ENCODE data around the gene DAB1.

The DAB1 gene

DNA sequence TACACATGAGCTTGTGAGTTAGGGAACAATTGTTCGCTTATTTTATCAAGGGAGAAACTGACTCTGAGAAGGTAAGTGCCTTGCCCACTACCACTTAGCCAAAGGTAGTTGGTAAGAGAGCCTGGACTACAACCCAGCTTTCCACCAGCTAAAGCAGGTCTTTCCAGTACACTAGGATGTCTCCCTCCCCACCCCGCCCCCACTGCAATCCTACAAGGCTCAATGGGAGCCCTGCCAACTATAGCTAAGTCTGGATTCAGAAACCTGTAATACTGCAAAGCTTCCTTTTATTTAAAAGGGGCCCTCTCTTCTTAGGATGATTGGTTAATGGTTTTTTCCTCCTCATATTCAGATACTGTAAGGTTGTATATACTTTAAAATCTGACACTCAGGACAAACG, 356.0 kb downstream of the DAB1 start:
- no peak for DNase-seq (ENCODE audit: low spot score)

DNA sequence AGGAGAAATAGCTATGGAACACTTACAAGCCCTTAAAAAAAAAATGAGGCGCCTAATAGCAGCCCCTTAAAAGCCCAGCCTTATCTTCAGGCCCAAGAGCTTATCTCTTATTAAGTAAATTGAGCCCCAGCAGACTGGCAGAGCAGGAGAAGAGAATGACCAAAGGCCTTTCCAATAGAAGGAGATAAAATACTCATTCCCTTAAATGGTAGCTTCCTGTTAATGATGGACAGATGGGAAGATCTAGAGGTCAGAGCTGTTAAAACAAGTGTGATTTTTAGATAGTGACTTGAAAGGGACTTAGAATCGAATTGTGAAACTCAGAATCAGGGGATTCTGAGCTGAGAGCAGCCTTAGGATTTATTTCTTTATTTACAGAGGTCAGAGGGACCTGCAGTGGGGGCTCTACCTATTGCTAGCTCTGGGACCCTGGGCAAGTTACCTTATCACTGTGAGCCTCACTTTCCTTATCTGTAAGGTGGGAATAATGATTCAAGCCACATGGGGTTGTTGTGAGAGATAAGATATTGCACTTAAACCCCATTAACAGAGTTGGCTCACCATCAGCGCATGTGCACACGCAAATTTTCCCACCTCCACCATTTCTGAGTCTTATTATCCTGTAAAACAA, 356.8 kb downstream of the DAB1 start:
- no peak for DNase-seq (ENCODE audit: low spot score)

DNA sequence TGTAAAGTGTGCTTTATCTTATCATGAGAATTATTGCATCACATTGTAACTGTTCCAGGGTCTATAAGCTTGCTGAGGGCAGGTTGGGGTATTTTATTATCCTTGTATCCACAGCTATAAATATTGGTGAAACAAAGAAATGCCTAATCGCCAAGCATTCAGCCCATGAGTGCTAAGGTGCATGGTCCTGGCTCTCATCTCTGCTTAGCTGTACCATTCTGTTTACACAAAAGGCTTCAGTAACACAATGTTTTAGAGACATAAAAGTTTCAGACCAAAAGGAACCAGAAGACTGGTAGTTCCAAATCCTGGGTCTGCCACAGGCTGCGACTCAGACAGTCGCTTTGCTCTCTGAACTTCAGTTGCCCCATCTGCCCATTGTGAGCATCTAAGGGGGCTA, 358.4 kb downstream of the DAB1 start:
- no peak for DNase-seq (ENCODE audit: low spot score)

DNA sequence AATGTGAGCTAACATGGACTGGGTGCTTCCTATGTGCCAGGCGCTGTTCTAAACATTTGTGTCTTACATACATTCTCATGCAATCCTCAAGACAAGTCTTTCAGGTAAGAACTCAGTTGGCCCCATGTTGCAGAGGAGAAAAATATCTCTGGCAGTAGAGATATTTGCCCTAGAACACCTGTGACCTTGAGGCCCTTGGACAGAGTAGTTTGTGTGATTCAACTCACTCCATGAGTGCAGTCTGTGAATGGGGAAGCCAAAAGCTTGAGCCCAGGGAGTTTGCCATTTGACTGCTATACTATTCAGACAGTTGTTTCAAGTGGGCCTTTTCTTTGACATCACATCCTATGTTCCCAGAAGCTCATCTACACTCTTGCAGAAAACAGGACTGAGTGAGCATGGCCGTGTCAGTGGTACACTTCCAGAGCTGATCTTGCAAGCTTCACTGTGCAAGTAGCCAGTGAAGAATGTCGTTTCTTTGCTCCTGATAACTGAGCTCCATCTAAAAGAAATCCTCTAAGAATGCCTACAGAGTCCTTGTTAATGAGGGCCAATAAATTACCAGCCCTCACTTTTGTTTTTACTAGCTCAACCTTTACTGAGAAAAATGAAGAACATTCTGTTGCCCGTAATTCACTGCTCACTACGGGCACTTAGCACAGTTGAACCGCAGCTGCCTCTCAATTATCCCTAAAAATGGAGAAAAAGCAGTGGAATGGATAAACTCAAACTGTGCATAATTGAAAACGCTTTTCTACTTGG, 359.3 kb downstream of the DAB1 start:
- DNase-seq (ENCODE audit: low spot score) = no peak

GRCh38 chr1:57063406-57064125, 360.3 kb downstream of the DAB1 start:
- no peak for DNase-seq (ENCODE audit: low spot score)

DNA sequence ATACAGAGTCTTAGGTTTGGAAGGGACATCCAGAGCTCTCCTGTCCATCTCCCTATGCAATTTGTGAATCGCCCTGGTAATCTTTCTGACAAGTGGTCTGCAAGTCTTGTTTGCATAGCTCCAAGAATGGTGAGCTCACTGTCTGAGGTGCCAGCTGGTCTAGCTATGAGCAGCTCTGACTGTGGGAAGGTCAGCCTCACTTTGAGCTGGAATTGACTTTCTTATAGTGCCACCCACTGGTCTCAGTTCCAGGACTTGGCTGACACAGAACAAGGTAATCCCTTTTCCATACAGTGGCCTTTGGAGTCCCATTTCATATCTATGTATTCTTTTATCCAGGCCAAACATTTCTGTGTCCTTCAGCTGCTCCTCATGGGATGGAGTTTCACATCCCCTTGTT, 362.5 kb downstream of the DAB1 start:
- no peak for DNase-seq (ENCODE audit: low spot score)

DNA sequence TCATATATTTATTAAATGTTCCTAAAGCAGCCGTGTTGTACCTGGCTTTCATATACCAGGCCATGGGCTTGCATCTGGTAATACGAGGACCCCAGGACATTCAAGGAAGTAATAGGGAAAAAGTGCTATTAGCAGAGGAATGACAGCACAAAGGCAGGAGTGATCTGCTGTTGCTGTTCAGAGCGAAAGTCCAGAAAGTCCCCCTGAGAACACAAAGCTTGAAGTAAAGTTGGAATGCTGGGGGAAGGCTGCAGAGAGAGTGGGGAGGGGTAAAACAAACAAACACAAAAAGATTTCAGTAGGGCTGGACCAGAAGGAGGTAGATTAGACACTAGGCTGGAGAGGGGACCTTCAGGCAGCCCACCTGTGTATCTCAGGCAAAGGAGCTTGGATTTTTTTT, 363.4 kb downstream of the DAB1 start:
- no peak for DNase-seq (ENCODE audit: low spot score)

DNA sequence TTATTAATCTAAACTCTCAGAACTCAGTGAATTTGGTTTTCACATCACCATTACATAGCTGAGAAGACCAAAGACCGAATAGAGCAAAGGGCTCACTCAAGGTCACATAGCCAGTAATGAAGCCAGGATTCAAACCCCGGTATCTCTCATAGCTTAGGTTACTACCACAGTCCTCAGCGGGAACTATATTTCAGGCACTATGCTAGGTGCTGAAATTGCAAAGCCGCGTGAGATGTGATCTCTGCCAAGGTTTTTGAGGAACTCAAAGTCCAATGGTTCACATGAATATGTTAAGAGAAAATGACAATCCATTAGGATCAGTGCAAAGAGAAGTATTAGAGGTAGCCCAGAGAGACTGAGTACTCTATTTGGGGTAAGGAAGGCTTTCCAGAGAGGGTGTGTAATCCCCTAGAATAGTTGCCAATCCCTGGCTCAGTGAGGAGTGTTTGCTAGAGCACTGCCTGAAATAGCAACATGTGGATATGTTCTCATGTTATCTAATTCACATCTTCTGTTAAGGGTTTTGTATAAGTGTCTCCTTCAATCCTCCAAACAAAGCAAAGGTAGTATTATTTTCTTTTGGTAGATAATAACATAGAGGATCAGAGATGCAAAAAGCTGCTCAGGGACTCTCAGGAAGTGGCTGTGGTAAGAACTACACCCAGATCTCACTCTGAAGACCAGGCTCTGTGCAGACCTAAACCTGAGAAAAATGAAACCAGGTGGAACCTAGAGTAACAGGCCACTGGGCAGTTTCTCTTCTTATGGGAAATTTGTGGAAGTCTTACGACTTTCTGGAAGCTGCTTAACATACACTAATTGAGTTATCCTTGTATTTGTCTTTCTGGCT, 365.0 kb downstream of the DAB1 start:
- no peak for DNase-seq (ENCODE audit: low spot score)

- DNase-seq (ENCODE audit: low spot score) = no peak
Measured at GRCh38 chr1:57048856-57049255, 375.0 kb downstream of the DAB1 start.

DNA sequence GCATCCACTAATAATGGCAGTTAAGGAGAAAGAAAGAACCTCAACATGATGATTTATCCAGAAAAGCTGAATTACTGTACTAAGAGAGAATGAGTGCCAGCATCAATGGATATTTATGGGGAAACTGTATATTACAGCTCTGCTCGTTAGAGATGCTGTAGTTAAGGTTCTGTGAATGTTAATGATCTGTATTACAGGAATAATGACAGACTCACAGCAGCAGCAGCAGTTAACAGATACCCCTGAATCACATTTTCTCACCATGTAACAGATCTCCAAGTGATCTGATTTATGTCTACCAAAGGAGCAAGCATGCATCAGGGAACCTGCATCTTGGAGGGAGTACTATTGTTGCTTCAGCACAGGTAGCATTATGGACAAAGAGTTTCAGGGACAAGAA, 377.4 kb downstream of the DAB1 start:
- DNase-seq (ENCODE audit: low spot score) = no peak

DNA sequence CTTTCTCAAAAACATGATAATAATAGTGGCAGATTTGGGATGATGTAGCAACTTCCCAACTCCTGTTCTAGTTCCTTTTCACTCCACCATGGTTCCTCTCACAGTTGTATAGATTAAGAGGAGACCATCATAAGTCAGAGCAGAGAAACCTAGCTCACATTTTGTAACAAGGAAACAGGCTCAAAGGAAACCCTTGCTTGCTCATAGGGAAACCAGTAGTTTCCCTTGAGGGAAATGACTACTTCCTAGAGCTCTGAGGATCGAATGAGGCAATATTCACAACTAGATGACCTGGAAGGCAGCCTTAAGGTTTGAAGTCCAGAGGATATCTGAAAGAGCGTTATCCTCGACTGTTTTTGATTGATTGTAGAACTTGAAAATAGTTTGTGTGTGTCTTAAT, 382.0 kb downstream of the DAB1 start:
- no peak for DNase-seq (ENCODE audit: low spot score)

DNA sequence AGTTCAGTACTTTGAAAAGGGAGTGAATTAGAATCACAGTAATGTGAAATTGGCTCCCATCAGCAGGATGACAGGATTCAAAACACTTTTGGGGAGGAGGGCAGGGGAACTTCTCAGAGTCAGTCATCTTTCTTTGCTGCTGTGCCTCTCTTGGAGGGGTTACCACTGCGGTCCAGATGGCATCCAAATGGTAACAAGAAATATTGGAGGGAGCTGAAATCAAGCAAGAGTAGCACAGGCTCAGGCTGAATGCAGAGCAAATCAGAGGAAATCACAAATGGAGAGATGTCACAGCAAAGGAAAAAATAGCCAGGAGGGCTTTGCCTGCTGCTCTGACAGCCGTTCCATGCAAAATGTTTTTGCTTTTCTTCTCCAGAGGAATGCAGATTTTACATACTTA, 383.0 kb downstream of the DAB1 start:
- no peak for DNase-seq (ENCODE audit: low spot score)

- DNase-seq (ENCODE audit: low spot score) = no peak
Measured at GRCh38 chr1:57036641-57037579, 386.9 kb downstream of the DAB1 start.

DNA sequence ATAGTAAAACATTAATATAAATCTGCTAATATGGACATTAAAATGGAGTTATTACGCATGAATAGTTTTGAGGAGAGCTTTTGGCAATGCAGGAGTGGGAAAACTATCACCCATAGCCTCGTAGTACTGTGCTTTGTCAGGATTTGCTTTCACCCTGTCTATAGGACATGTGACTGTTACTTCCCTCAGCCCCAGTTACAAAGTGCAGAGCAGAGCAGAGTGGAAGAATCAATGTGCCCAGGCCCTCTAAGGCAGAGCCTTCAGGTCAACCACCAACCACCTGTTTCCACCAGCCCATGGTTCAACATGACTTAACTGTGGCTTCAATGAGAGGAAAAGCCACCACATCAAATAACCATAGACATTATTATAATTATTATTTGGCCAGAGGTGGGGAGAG, 389.1 kb downstream of the DAB1 start:
- no peak for DNase-seq (ENCODE audit: low spot score)

DNA sequence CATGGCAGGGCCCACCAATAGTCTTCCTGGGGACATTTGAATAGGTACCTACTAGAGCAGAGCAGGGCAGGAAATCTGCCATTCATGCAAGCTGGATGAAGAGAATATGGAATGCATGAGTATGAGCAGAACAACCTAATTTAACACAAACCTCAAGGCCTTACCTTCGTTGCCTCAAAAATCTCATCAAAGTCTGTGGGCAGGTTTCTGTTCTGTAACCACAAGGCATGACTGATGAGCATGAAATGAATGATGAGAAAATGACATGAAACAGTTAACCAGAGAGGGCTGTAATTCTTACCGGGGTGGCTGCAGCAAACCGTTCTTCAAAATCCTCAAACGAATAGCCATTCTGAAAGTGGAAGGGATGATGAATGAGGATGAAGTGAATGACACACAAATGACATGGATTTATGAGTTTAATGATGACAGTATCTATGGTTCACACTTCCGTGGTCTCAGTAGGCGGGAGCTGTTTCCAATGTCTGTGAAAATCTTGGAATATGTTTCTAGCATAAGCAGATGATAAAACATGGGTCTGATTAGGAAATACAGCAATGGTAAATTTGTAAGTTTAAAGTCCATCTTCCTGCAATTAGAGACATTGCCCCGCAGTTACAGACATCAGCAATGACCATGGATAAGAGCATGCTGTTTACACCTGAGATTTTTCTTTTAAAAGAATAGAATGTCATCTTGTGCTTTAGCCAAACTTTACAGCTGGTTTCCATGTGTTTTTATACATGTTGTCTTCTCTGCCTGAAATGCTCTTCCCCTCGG, 390.4 kb downstream of the DAB1 start:
- DNase-seq (ENCODE audit: low spot score) = no peak

DNA sequence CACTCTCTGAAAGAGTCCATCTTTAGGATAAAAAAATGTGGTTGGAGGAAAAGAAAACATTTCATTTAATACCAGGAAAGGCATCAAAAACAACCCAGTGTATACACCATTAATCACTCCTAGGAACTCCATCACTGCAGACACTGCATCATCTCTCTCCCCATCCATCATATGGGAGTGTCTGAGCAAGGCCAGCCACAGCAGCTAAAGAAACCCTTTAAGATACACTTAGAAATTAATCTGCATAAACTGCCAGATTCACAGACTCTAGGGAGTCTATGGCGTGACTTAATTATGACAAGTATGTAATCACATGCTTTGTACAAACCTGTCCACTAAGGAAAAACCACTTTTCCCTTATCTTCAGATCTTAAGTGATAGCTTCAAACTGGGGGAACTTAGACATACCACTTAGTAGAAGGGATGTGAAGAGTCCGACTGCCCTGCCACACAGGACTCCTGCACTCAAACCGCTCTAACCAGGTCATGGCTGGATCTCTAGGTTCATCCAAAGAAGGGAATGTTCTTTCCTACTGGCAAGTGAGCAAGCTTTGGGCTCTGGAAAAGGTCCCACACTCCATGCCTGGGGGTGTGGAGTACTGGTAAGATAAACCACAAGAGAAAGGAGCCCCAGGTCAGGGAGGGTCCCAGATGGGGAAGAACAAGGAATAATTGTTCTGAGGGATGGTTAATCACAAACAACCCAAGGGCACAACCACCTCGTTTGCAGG, 397.1 kb downstream of the DAB1 start:
- no peak for DNase-seq (ENCODE audit: low spot score)

DNA sequence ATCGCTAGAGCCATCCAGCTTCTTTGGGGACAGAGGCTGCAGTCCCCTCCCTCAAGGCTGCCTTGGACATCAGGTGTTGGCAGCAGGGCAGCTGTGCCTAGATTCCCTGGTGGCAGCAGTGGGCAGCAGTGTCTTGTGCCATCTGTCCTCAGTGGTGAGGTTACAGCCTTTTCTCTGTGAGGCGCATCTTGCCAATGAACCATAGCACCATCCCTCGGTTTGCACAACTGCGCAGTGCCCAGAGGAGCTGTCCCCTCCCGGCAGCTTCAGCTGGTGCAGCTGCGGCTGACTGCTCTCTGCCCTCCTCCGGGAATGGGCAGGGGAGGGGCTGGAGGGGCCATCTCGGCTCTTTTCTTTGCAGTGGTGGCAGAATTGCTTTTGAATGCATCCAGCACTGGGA, 399.0 kb downstream of the DAB1 start:
- no peak for DNase-seq (ENCODE audit: low spot score)

DNA sequence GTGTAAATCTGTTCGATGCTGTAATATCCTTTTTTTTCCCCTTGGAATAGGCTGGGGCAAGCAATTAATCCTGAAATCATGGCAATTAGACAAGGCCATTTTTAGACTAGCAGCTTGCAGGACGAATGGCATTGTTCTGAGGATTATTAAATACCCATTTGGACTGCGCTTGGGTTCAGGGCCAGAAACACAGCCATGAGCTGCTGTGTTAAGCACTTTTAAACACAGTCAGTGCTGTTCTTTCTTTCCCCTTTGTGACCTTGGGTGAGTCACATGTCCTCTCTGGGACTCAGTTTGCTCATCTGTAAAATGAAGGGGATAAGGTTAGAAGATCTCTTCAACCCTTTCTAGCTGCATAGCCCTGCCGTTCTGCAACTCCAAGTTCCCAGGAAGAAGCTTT, 399.4 kb downstream of the DAB1 start:
- no peak for DNase-seq (ENCODE audit: low spot score)

DNA sequence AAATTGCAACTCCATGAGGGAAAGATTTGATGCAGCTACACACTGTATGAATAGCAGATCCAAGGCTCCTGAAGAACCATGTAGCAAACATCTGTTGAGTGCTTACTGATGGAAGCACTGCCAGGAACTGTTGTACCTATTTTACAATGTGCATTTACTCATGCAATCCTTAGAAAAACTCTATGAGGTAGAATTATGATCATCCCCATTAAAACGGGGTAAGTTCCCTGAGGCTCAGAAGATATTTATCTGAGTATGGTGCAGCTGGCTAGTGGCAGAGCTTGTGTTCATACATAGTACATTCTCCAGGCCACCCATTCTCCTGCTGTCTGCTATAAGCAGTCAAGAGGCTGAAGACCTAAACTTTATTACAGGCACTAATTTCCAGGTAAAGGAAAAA, 403.6 kb downstream of the DAB1 start:
- no peak for DNase-seq (ENCODE audit: low spot score)

All from RKO (cell line).